ENCODE measurements around the gene FMN1. TPM values are rescaled to one million over a fixed set of nuclear protein-coding genes. Genes with fewer than 3 reads are reported as not detected.

The FMN1 gene
- total RNA-seq, 1 experiment from 2014 or later = 4.5 TPM

DNA sequence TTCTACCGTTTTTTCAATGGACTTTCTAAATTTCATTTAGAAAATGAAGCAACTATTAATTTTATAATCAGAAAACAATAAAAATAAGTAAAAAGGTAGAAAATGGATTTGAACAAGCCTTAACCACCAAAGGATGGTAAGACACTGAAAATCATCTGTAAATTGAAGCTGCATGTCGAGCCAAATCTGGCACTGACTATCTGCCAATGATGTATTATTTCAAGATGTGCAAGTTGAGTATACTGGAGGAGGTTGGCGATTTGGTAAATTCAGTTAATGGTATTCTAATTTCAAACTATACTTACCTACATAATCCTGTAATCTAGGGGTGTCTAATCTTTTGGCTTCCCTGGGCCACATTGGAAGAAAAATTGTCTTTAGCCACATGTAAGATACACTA, 93.5 kb downstream of the FMN1 start:
- no peaks in the 10 kb centered on the region for H3K36me3 Mint-ChIP-seq
- peaks cover 3% of the 10 kb centered on the region; the same call in 1 of the 2 replicates for H3K4me1 Mint-ChIP-seq
- peaks cover 5% of the 10 kb centered on the region; the same call in 1 of the 2 replicates for H3K9me3 Mint-ChIP-seq
- H3K27ac Mint-ChIP-seq = no peak overlapping the region
- H3K27me3 Mint-ChIP-seq (ENCODE audit: low read depth) = no peaks in the 10 kb centered on the region
- no peak overlapping the region for H3K4me3 Mint-ChIP-seq
- CTCF ChIA-PET = interaction anchor here (1.1 kb wide), 1 partner anchor 31 kb away, joined by 3 read pairs; no protein-coding TSS in a partner anchor
- no peak for TF ChIP-seq EMX1 (CRISPR knock-in tag; IDR thresholded peaks at IDR 0.05)
- TF ChIP-seq CBFB (CRISPR knock-in tag; IDR thresholded peaks at IDR 0.05; ENCODE audit: low read depth) = no peak
- TF ChIP-seq, protein P1, sequence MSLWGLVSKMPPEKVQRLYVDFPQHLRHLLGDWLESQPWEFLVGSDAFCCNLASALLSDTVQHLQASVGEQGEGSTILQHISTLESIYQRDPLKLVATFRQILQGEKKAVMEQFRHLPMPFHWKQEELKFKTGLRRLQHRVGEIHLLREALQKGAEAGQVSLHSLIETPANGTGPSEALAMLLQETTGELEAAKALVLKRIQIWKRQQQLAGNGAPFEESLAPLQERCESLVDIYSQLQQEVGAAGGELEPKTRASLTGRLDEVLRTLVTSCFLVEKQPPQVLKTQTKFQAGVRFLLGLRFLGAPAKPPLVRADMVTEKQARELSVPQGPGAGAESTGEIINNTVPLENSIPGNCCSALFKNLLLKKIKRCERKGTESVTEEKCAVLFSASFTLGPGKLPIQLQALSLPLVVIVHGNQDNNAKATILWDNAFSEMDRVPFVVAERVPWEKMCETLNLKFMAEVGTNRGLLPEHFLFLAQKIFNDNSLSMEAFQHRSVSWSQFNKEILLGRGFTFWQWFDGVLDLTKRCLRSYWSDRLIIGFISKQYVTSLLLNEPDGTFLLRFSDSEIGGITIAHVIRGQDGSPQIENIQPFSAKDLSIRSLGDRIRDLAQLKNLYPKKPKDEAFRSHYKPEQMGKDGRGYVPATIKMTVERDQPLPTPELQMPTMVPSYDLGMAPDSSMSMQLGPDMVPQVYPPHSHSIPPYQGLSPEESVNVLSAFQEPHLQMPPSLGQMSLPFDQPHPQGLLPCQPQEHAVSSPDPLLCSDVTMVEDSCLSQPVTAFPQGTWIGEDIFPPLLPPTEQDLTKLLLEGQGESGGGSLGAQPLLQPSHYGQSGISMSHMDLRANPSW (CRISPR knock-in tag; conservative IDR thresholded peaks at IDR 0.05; ENCODE audit: low read depth) = no peak
- no peak for TF ChIP-seq ZNF396 (CRISPR knock-in tag; IDR thresholded peaks at IDR 0.05; ENCODE audit: borderline replicate concordance)
- no peak for TF ChIP-seq NR2C2 (CRISPR knock-in tag; IDR thresholded peaks at IDR 0.05)
- TF ChIP-seq, protein P2, sequence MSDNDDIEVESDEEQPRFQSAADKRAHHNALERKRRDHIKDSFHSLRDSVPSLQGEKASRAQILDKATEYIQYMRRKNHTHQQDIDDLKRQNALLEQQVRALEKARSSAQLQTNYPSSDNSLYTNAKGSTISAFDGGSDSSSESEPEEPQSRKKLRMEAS (CRISPR knock-in tag; IDR thresholded peaks at IDR 0.05) = no peak
- TF ChIP-seq NFYB (CRISPR knock-in tag; conservative IDR thresholded peaks at IDR 0.05; ENCODE audit: low read depth) = no peak
- TF ChIP-seq, protein P3, sequence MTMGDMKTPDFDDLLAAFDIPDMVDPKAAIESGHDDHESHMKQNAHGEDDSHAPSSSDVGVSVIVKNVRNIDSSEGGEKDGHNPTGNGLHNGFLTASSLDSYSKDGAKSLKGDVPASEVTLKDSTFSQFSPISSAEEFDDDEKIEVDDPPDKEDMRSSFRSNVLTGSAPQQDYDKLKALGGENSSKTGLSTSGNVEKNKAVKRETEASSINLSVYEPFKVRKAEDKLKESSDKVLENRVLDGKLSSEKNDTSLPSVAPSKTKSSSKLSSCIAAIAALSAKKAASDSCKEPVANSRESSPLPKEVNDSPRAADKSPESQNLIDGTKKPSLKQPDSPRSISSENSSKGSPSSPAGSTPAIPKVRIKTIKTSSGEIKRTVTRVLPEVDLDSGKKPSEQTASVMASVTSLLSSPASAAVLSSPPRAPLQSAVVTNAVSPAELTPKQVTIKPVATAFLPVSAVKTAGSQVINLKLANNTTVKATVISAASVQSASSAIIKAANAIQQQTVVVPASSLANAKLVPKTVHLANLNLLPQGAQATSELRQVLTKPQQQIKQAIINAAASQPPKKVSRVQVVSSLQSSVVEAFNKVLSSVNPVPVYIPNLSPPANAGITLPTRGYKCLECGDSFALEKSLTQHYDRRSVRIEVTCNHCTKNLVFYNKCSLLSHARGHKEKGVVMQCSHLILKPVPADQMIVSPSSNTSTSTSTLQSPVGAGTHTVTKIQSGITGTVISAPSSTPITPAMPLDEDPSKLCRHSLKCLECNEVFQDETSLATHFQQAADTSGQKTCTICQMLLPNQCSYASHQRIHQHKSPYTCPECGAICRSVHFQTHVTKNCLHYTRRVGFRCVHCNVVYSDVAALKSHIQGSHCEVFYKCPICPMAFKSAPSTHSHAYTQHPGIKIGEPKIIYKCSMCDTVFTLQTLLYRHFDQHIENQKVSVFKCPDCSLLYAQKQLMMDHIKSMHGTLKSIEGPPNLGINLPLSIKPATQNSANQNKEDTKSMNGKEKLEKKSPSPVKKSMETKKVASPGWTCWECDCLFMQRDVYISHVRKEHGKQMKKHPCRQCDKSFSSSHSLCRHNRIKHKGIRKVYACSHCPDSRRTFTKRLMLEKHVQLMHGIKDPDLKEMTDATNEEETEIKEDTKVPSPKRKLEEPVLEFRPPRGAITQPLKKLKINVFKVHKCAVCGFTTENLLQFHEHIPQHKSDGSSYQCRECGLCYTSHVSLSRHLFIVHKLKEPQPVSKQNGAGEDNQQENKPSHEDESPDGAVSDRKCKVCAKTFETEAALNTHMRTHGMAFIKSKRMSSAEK (CRISPR knock-in tag; IDR thresholded peaks at IDR 0.05; ENCODE audit: borderline replicate concordance) = no peak
- TF ChIP-seq TP53 (CRISPR knock-in tag; IDR thresholded peaks at IDR 0.05) = no peak
- TF ChIP-seq, protein P4, sequence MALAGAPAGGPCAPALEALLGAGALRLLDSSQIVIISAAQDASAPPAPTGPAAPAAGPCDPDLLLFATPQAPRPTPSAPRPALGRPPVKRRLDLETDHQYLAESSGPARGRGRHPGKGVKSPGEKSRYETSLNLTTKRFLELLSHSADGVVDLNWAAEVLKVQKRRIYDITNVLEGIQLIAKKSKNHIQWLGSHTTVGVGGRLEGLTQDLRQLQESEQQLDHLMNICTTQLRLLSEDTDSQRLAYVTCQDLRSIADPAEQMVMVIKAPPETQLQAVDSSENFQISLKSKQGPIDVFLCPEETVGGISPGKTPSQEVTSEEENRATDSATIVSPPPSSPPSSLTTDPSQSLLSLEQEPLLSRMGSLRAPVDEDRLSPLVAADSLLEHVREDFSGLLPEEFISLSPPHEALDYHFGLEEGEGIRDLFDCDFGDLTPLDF (CRISPR knock-in tag; IDR thresholded peaks at IDR 0.05) = no peak
- TF ChIP-seq, protein P5, sequence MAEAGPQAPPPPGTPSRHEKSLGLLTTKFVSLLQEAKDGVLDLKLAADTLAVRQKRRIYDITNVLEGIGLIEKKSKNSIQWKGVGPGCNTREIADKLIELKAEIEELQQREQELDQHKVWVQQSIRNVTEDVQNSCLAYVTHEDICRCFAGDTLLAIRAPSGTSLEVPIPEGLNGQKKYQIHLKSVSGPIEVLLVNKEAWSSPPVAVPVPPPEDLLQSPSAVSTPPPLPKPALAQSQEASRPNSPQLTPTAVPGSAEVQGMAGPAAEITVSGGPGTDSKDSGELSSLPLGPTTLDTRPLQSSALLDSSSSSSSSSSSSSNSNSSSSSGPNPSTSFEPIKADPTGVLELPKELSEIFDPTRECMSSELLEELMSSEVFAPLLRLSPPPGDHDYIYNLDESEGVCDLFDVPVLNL (CRISPR knock-in tag; IDR thresholded peaks at IDR 0.05; ENCODE audit: borderline replicate concordance, low read depth) = no peak
- no peak for TF ChIP-seq GRHL2 (CRISPR knock-in tag; IDR thresholded peaks at IDR 0.05; ENCODE audit: insufficient replicate concordance, severe bottlenecking)
- no peak for TF ChIP-seq ELF4 (CRISPR knock-in tag; IDR thresholded peaks at IDR 0.05; ENCODE audit: low read depth)
- TF ChIP-seq ESRRA (CRISPR knock-in tag; IDR thresholded peaks at IDR 0.05; ENCODE audit: borderline replicate concordance) = no peak
- TF ChIP-seq, protein P6, sequence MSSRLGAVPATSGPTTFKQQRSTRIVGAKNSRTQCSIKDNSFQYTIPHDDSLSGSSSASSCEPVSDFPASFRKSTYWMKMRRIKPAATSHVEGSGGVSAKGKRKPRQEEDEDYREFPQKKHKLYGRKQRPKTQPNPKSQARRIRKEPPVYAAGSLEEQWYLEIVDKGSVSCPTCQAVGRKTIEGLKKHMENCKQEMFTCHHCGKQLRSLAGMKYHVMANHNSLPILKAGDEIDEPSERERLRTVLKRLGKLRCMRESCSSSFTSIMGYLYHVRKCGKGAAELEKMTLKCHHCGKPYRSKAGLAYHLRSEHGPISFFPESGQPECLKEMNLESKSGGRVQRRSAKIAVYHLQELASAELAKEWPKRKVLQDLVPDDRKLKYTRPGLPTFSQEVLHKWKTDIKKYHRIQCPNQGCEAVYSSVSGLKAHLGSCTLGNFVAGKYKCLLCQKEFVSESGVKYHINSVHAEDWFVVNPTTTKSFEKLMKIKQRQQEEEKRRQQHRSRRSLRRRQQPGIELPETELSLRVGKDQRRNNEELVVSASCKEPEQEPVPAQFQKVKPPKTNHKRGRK (CRISPR knock-in tag; IDR thresholded peaks at IDR 0.05; ENCODE audit: borderline replicate concordance) = no peak
- TF ChIP-seq, protein P7, sequence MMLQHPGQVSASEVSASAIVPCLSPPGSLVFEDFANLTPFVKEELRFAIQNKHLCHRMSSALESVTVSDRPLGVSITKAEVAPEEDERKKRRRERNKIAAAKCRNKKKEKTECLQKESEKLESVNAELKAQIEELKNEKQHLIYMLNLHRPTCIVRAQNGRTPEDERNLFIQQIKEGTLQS (CRISPR knock-in tag; conservative IDR thresholded peaks at IDR 0.05) = no peak
- POLR2A ChIA-PET = no interaction called here
- ATAC-seq (no peak), DNase-seq (ENCODE audit: low spot score) (no peak)
